Fibroblast of lung (primary cell): ENCODE measurements around the gene CATSPERZ. TPM values are rescaled to one million over a fixed set of nuclear protein-coding genes. Genes with fewer than 3 reads are reported as not detected.

Source experiments
- DNase-seq, 2 donors: peaks; one replicate each; pipeline versions ENCODE4 v3.0.0 to v3.0.0-alpha.2; 2010; ENCODE audit warnings: low read depth in 2 of 2
- H2AFZ ChIP-seq: 2 replicates; pipeline ENCODE4 v1.5.1; 2012; ENCODE audit warnings: low read length, control low read depth, inconsistent platforms
- H3K27ac ChIP-seq: 2 replicates; pipeline ENCODE4 v1.5.1; 2011; ENCODE audit warnings: low read length, control low read depth; ENCODE audit not compliant: insufficient read depth
- H3K27me3 ChIP-seq: 2 replicates; pipeline ENCODE4 v1.5.1; 2011; ENCODE audit warnings: mild to moderate bottlenecking, low read length; ENCODE audit not compliant: control insufficient read depth, insufficient read depth
- H3K36me3 ChIP-seq: 2 replicates; pipeline ENCODE4 v1.5.1; 2011; ENCODE audit warnings: low read length; ENCODE audit not compliant: control insufficient read depth, insufficient read depth
- H3K4me1 ChIP-seq: 2 replicates; pipeline ENCODE4 v1.5.1; 2011; ENCODE audit warnings: low read length; ENCODE audit not compliant: control insufficient read depth, insufficient read depth; ENCODE audit errors: extremely low read depth
- H3K4me2 ChIP-seq: 2 replicates; pipeline ENCODE4 v1.5.1; 2011; ENCODE audit warnings: low read length, control low read depth; ENCODE audit not compliant: insufficient read depth; ENCODE audit errors: extremely low read depth
- H3K4me3 ChIP-seq, 4 experiments: fragments of 200-600 bp in 1 of 4; sonication (generic) in 1 of 4; replicated peaks in 1 of 4; 2 replicates each; pipeline ENCODE4 v1.5.1; 2011 to 2016; ENCODE audit warnings: low read length in 4 of 4, low read depth in 3 of 4, mild to moderate bottlenecking in 3 of 4, control low read depth in 2 of 4, inconsistent platforms in 1 of 4, mixed read lengths in 1 of 4; ENCODE audit not compliant: insufficient read depth in 1 of 4; ENCODE audit errors: control extremely low read depth in 1 of 4
- H3K79me2 ChIP-seq: 2 replicates; pipeline ENCODE4 v1.5.1; 2012; ENCODE audit warnings: mild to moderate bottlenecking, low read length, inconsistent platforms; ENCODE audit not compliant: control insufficient read depth, insufficient read depth
- H3K9ac ChIP-seq: 2 replicates; pipeline ENCODE4 v1.5.1; 2011; ENCODE audit warnings: mild to moderate bottlenecking, low read length, control low read depth; ENCODE audit not compliant: insufficient read depth
- H3K9me3 ChIP-seq: 2 replicates; pipeline ENCODE4 v1.5.1; 2012; ENCODE audit warnings: low read depth, low read length; ENCODE audit not compliant: control insufficient read depth, insufficient read depth
- H4K20me1 ChIP-seq: 2 replicates; pipeline ENCODE4 v1.5.1; 2011; ENCODE audit warnings: low read length; ENCODE audit not compliant: control insufficient read depth, insufficient read depth; ENCODE audit errors: extremely low read depth
- CTCF ChIP-seq, 2 donors: IDR thresholded peaks in 1 of 2; conservative IDR thresholded peaks in 1 of 2; 1 replicate in 1 of 2; 2 replicates in 1 of 2; pipeline ENCODE4 v1.5.1; 2011 to 2012; ENCODE audit warnings: low read length in 2 of 2, control low read depth in 1 of 2, inconsistent platforms in 1 of 2, low read depth in 1 of 2, mild to moderate bottlenecking in 1 of 2
- EZH2 ChIP-seq: IDR thresholded peaks from 2 replicates; pipeline ENCODE4 v1.5.1; 2012; ENCODE audit warnings: low read length, control low read depth, mild to moderate bottlenecking; ENCODE audit errors: missing control alignments
- polyA plus RNA-seq, 2 donors: library from polyadenylated mRNA; depleted of rRNA in 1 of 2; stranded (reverse) in 1 of 2; unstranded in 1 of 2; fragments of >200 nt; gene quantifications; 2 replicates each; pipeline ENCODE4 v1.2.1, GENCODE V29; 2011 to 2012; ENCODE audit warnings: missing spikeins in 1 of 2
- total RNA-seq: library from RNA; depleted of rRNA; stranded (reverse); fragments of >200 nt; gene quantifications from 2 replicates; pipeline ENCODE4 v1.2.1, GENCODE V29; 2014

The CATSPERZ gene
- total and polyA plus RNA-seq, 2 donors (not counting 1 experiment from before 2014, with no cell fraction given) = 0.33 TPM; not detected in 1

- no peak overlapping the region for H2AFZ ChIP-seq
- no peak overlapping the region for H3K4me2 ChIP-seq
- TF ChIP-seq EZH2 (no peak), CTCF (conservative IDR thresholded peaks at IDR 0.05 in 1 of 2, IDR thresholded peaks at IDR 0.05 in 1 of 2; ENCODE audit: low read depth in 1 of 2, low read length in 2 of 2) (no peak)
- DNase-seq = no peak
- H3K79me2 ChIP-seq = no peaks in the 10 kb centered on the region
- H4K20me1 ChIP-seq = no peaks in the 10 kb centered on the region
- H3K4me3 ChIP-seq = no peak overlapping the region
- no peak overlapping the region for H3K27ac ChIP-seq
- H3K4me1 ChIP-seq = peaks cover 5% of the 10 kb centered on the region
- no peaks in the 10 kb centered on the region for H3K27me3 ChIP-seq
- no peaks in the 10 kb centered on the region for H3K9me3 ChIP-seq
- no peaks in the 10 kb centered on the region for H3K36me3 ChIP-seq
- H3K9ac ChIP-seq = no peak overlapping the region
Measured at GRCh38 chr11:64341429-64341828, 41.3 kb downstream of the CATSPERZ start.

GRCh38 chr11:64341851-64342791, 42.0 kb downstream of the CATSPERZ start:
- Histone ChIP-seq H3K27ac (peak overlapping the region; percentile 38), H4K20me1 (no peaks in the 10 kb centered on the region), H3K4me1 (peaks cover 5% of the 10 kb centered on the region), H3K27me3 (no peaks in the 10 kb centered on the region), H3K4me2 (peak overlapping the region; percentile 58), H3K36me3 (no peaks in the 10 kb centered on the region), H2AFZ (peak overlapping the region; percentile 60), H3K9ac (peak overlapping the region; percentile 48), H3K4me3 (peak overlapping the region in 2 of 4 experiments; percentile 9 to 51), H3K79me2 (no peaks in the 10 kb centered on the region), H3K9me3 (no peaks in the 10 kb centered on the region)
- DNase-seq = peak; percentile 82 to 84
- TF ChIP-seq EZH2 (no peak), CTCF (conservative IDR thresholded peaks at IDR 0.05 in 1 of 2, IDR thresholded peaks at IDR 0.05 in 1 of 2; ENCODE audit: low read depth in 1 of 2, low read length in 2 of 2) (peak; percentile 9 to 35)

GRCh38 chr11:64342869-64343745, 42.9 kb downstream of the CATSPERZ start:
- H3K9ac ChIP-seq = no peak overlapping the region
- H3K4me1 ChIP-seq = peaks cover 5% of the 10 kb centered on the region
- no peaks in the 10 kb centered on the region for H3K36me3 ChIP-seq
- H3K4me2 ChIP-seq = no peak overlapping the region
- no peaks in the 10 kb centered on the region for H3K79me2 ChIP-seq
- no peak overlapping the region for H3K4me3 ChIP-seq
- H4K20me1 ChIP-seq = no peaks in the 10 kb centered on the region
- H3K27me3 ChIP-seq = no peaks in the 10 kb centered on the region
- no peak overlapping the region for H3K27ac ChIP-seq
- H3K9me3 ChIP-seq = no peaks in the 10 kb centered on the region
- no peak for DNase-seq
- H2AFZ ChIP-seq = no peak overlapping the region
- no peak for TF ChIP-seq EZH2
- no peak for TF ChIP-seq CTCF (conservative IDR thresholded peaks at IDR 0.05 in 1 of 2, IDR thresholded peaks at IDR 0.05 in 1 of 2; ENCODE audit: low read depth in 1 of 2, low read length in 2 of 2)
